GM21529 (cell line): ENCODE data around the gene METRNL.

ENCODE experiments used
- ATAC-seq: cut with Tn5 transposase; IDR thresholded peaks from one replicate; pipeline ENCODE4 v1.9.1; 2021; ENCODE audit not compliant: unreplicated experiment

Gene METRNL

DNA sequence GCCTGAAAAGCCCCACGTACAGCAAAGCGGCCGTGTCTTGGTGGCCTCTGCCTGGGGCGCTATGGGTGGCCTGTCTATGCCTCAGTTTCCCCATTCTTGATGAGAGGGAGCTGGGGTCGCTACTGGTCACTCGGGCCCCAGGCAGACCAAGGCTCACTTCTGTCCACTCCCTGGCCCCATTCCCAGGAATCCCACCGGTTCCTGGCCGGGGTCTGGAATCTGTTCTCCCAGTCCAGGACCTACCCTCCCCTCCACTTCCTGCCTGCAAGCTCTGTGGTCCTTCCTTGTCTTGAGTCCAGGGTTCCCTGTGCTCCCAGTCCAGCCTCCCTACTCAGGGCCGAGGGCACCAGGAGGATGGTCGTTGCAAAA is 24.5 kb downstream of the METRNL start:
- ATAC-seq: no peak

DNA sequence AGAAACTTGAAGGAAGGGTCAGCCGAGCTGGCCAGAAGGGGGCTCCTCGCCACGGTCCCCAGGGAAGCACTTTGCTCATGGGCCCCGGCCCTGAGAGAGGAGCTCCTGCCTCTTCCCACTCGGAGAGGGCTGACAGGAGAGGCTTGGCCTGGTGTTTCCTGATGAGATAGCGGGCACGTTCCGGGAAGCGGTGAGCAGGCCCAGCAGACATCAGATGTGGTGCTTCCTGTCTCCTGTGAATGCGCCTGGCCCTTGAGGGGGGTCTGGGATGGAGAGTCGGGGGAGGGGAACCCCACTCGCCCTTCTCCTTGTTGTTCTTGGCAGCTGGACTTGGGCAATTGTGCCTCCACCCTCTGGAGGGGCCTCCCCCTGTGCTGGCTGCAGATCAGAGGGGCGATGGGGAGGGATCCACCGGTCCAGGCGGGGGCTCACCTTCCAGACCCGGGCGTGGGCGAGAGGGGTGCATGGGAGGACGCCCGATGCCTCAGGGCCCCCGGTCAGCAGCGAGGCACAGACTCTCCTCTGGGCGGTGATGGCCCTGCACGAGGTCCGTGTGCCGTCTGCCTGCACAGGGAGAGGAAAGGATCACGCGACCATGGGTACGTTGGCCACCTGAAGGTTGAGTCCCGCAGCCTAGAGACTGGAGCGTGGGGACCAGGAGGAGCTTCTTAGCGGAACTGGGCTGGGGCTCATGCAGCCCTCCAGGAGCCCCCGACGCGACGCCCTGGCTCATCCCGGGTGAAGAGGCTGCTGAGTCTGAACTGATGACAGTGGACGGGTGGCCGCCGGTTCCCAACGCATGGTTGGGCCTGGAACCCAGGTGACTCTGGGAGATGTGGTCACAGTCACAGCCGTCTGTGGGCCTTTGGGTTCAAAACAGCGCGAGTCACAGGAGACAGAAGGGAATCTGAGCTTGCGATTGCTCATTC is 25.4 kb downstream of the METRNL start:
- ATAC-seq: no peak

DNA sequence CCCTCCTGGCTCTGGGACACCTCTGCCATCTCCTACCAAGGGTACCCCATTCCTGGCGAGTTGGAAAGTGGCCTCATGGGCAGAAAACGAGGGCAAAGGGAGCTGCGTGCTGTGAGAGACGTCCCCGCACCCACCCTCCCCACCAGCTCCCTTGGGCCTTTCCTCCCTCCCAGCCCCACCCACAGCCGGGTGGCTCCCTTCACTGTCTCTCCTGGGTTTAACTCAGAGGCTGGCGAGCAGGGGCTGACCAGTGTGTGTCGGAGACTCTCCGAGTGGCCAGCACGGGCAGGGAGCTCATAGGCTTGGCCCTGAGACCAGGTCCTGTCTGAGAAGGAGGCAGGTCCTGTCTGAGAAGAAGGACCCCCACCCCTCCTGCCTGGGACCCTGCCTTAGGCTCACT is 26.1 kb downstream of the METRNL start:
- no peak for ATAC-seq

DNA sequence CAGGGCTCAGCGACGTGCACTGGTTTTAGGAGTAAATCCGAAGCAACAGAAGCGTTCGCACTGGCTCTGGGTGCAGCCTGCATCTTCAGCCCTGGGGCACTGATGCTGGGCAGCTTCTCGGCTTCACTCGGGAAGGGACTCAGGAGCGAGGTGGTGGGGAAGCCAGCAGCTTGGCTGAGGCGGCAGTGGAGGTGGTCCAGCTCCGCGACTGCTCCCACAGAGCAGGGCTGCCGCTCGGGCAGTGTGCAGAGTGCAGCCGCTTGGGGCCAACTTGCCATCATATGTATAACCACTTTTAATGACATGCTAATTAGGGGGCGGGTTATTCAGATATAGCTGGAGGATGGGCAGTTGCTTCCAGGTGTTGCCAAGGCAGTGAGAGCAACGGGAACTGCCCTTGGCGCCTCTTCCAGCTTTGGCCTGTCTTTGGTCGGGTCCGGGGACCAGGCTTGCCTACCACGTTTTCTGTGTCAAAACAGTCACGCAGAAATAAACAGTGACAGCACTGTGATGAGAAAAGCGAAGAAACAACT is 26.7 kb downstream of the METRNL start:
- no peak for ATAC-seq

DNA sequence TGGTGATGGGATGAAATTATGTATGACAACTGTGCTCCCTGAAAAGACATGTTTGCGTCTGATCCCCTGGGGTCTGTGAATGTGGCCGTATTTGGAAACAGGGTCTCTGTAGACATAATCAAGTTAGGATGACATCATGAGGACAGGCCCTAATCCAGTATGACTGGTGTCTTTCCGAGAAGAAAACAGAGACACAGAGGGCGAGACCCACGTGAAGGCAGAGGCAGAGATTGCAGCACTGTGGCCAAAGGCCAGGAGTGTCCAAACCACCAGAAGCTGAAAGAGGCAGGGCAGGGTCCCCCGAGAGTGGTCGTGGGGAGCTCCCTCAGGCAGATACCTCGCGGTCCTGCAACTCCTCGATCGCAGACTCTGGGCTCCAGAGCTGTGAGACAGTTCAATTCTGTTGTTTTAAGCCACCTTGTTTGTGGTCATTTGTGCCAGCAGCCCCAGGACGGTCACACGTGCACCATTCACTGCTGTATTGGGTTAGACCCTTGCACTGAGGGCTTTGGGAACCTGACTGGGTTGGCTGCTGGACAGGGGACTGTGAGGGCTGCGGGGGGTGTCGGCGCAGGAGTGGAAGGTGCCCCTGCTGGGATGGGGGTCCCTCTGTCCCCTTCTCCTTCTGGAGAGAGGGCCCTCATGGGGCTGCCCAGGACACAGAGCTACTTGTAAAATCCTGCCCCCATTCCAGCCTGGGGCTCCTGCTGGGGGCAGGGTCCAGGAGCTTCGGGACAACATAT is 27.7 kb downstream of the METRNL start:
- no peak for ATAC-seq

DNA sequence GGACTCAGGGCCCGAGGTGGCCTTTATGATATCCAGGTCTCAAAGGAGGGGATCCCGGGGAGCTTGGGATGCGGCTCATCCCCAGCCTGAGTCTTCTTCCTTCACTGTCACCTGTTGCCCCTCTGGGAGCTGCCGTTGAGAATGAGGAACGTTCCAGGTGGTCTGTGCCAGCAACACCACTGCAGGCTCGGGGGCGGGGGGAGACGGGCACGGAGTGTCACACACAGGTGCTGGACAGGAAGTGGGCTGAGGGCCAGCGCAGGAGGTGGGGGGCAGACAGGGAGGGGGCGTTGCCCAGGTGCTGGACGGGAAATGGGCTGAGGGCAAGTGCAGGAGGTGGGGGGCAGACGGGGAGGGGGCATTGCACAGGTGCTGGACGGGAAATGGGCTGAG is 28.2 kb downstream of the METRNL start:
- no peak for ATAC-seq

DNA sequence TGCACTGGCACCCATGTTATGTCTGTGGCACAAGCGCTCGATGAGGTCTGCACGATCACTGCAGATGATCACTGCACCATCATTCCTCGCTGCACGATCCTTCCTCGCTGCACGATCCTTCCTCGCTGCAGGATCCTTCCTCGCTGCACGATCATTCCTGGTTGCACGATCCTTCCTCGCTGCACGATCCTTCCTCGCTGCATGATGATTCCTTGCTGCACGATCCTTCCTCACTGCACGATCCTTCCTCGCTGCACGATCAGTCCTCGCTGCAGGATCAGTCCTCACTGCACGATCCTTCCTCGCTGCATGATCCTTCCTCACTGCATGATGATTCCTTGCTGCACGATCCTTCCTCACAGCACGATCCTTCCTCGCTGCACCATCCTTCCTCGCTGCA is 29.3 kb downstream of the METRNL start:
- ATAC-seq: no peak

DNA sequence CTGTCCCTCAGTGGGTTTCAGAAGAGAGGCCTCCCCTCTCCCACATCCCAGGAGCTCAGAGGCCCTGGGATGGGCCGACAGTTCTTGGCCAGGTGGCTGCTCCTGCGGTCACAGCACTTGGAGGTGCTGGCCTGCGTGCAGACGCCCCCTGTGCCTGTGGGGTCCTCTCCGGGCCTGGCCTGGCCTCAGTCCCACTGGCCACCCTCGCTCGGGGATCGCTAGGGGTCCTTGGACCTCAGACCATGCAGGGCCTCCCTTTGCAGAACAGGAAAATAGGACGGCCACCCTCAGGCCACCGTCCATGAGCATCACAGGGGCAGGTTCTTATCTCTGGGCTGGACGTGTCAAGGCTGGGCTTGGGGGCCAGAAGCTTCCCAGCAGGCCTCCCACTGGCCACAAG is 30.0 kb downstream of the METRNL start:
- ATAC-seq: no peak

DNA sequence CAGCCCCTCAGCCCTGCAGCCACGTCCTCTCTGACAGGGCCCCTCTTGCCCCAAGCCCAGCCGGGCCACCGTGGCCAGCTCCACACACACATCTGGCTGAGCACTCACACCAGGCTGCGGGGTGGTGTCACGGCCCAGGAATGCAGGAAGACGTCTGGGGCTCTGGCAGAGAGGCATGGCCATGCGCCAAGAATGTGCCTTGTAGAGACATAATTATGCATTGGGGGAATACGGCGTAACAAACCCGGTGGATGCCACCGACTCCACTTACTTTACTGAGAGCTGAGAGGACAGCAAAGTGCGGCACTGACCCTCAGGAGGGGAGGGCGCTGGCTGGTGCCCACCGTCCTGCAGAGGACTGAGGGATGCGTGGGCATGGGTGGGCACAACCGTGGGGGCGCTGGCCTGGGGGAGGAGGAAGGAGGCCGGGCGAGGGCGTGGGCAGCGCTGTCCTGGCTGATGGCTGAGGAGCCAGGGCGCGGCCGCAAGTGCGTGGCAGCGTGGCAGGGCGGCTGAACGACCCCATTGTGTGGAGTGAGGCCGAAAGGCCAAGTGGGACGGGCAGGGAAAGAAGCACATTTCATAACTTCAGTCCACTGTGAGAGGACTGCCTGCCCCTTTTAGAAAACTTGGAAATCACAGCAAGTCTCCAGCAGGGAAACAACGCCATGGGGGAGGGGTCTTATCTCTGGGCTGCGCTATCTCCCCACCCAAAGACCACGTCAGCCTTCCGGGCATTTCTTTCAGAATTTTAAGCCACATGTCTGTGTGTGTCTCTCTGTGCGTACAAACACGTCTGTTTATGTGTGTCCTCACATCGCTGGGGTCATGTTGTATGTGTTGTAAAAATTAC is 30.6 kb downstream of the METRNL start:
- ATAC-seq: no peak

DNA sequence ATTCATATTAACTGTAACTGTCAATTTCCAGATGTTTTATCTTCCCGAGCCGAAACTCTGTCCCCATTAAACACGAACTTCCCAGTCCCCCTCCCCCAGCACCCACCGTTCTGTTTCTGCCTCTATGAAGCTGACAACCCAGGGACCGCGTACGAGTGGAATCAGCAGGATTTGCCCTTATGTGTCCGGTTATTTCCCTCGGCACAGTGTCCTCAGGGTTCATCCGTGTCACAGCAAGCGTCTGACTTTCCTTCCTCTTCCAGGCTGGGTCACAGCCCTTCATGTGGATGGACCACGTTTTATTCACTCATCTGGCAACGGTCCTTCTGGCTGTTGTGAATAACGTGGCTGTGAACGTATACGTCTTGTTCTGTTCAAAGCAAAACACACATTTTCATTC is 31.3 kb downstream of the METRNL start:
- no peak for ATAC-seq

DNA sequence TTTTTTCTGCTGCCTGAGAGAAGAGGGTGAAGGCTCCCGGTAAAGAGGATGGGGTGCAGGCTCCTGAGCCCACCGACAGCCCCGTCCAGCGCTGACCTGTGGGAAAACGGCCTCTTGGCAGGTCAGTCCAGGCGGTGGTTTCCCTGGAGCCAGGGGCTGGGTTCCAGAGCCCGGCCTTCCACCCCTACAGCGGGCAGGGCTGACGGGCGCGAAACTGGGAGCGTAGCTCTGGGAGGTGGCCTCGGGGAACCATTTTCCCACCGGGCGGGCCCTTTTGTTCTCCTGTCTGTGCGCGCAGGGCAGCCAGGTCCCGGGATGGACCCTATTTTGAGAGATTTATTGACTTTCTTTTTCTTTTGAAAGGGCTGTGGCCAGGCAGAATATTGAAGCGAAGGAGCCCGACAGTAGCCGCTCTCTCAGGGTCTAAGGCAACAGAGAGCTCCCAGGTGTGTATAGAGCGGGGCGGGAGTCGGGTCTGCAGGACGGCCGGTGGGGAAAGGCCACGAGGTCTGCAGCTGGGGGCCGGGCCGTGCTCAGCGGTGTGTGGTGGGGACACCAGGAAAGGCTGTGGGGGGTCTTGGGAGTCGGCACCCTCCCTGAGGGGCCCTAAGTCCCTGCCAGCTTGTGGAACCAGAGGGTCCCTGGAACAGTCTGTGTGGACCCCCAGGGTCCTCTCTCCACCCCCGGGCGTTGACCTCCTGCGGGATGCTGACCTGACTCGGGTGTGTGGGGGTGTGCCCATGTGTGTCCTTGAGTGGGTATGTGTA is 32.3 kb downstream of the METRNL start:
- ATAC-seq: no peak

DNA sequence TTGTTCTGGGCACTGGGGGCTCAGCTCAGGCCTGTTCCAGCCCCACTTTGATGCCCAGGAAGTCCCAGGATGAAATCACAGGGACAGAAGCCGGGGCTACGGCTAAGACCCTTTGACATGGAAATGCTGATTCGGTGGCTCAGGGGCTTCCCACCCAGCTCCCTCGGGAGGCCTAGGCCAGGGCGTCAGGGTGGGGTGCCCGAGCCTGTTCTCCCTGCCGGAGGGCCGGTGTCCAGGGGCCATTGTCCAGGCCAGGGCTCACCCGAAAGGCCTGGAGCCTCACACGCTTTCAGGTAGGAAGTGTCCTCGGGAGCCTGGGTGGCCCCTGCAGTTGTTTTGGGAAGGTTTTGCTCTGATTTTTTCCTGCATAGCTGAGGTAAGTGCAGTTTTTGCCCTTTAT is 34.0 kb downstream of the METRNL start:
- no peak for ATAC-seq

DNA sequence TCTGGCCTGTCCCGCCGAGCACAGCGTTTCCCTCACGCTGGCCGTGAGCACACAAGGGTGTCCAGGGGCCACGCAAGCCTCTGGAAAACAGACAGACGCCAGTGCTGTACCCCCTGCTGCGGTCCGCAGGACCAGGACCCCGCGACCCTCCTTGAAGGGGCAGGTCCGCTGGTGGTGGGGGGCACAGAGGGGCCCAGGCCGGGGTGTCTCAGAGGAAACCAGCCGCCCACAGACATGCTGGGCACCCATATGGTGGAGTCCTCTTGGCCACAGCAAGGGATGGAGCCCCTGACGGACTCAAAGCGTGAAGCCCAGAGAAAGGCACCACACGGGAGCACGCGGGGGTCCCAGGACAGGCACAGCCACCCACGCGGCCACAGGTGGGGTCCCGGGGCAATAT is 34.4 kb downstream of the METRNL start:
- no peak for ATAC-seq

DNA sequence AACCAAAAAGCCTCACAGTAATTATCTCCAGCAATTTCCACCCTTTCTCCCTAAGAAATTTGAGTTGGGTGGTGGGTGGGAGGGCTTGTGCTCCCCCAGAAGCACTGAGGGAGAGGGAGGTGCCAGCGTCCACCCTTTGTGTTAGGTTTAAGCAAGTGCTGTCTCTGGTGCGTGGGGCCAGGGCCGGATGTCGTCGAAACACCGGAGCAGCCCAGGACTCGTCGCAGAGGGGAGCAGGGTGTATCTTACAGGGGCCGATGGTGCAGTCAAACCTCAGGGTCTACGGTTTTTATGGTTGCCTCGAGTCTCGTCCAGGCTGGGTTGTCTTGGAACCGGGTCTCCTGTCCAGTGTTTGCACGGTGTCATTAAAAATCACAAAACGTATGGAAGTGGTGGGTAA is 35.3 kb downstream of the METRNL start:
- ATAC-seq: no peak

DNA sequence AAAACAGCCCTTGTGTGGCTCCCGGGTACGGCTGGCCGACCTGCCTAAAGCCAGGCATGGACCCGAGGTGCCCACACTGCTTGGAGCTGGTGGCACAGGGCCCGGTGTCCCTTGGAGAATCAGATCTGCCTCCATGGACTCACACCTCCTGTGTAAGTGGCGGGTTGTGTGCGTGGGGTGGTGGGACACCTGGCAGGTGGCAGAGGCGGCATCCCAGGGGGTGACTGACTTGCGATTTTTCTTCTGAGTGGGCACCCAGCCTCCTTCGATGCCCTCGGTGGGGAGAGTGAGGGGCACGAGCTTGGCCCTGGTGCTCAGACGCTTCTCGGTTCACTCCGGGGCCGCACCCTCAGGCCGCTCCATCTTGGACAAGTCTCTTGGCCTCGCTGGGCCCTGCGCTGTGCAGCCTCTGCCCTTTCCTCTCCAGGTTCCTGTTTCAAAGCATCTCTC is 35.8 kb downstream of the METRNL start:
- no peak for ATAC-seq

DNA sequence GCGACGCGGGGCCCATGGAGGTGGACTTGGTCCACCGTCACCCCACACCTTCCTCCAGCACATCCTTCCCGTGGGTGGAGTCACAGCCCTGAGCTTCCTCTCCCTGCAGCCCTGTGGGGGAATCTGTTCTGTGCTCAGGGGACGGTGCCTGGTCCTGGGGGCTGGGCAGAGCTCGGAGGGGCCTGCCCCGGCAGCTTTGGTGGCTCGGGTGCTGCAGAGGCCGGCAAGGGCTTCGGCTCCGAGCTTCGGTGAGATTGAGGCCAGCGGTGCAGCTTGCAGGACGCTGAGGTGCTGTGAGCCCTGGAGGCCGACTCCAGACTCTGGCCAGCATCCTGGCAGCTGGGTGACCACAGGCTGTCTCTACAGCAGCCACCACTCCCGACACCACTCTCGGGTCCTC is 36.4 kb downstream of the METRNL start:
- no peak for ATAC-seq

DNA sequence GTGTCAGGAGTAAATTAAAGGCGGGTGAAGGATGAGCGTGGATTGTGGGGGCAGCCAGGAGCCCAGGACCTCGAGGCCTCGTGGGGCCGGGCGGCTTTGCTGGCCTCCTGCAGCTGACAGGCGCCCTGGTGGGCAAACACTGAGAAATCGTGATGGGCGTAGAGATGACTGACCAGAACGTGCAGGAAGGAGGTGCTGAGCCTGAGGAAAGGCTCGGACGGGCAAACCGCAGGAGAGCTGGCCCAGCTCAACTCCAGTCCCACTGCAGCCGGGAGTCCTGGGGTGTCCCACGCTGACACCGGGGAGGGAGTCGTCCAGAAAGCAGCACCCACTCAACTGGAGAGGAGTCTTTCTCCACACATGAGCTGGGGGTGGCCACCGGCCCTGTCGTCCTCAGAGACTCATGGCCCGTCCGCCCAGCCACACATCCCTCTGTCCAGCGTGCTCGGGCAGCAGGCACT is 36.9 kb downstream of the METRNL start:
- no peak for ATAC-seq

DNA sequence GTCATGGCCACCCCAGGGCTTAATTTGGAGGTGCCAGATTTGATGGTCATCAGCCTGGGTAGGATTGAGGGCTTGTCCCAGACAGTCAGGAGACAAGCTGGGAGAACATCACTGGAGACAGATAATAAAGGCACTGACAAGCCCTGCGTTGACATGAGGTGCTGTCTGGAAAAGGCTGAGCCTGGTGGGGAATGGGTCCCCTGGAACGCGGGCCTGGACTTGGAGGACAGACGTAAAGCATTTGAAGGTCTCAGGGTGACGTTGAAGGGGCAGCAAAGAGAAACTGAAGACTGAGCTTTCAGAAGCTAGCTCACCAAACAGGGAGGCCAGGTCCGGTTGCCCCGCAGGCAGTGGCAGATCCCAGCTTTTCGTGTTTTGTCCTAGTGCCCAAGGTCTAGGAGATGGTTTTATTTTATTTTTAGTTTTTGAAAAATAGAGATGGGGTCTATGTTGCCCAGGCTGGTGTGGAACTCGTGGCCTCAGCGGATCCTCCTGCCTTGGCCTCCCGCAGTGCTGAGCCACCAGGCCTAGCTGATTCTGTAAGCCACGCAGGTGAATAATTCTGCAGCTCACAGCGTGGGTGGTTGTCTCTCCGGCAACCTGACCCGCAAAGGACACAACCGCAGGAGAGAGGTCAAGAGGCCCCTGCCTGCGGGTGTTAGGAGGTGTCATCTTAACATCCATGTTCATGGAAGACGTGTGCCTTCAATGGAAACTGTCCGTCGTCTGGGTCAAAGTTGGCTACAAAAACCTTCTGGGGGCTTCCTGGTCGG is 37.6 kb downstream of the METRNL start:
- no peak for ATAC-seq

DNA sequence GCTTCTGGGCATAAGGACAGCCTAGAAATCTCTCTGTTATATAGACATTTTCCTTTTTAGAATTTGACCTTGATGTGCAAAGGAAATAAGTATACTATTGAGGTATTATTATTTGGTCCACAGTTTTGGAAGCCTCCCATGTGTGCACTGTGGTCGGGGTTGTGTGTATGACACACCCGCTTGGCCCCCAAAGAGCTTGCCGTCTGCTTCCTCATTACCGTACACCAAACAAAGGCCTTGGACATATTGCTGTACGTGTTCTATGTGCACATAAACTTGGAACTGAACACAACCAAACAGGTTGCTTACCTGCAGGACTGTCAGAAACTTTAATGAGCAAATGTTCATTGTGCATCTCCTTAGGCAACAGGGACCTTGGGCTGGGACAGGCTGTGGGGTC is 38.2 kb downstream of the METRNL start:
- ATAC-seq: no peak
